Parathyroid adenoma (tissue), 2 donors: ENCODE measurements around the gene CRYBA4.

Experiments
- H2AFZ ChIP-seq: fragments of 300-600 bp; sonication (generic); one replicate; pipeline ENCODE4 v1.7.0; 2017; ENCODE audit warnings: antibody characterized with exemption, mild to moderate bottlenecking
- H3K27ac ChIP-seq: fragments of 300-600 bp; sonication (generic); one replicate; pipeline ENCODE4 v1.7.0; 2017
- H3K27me3 ChIP-seq: fragments of 300-600 bp; sonication (generic); one replicate; pipeline ENCODE4 v1.7.0; 2017; ENCODE audit warnings: low read length; ENCODE audit not compliant: control insufficient read depth, insufficient read depth
- H3K36me3 ChIP-seq: fragments of 300-600 bp; sonication (generic); one replicate; pipeline ENCODE4 v1.7.0; 2017; ENCODE audit warnings: low read length; ENCODE audit not compliant: control insufficient read depth, insufficient read depth
- H3K4me1 ChIP-seq: fragments of 300-600 bp; sonication (generic); one replicate; pipeline ENCODE4 v1.7.0; 2017; ENCODE audit warnings: control low read depth
- H3K4me2 ChIP-seq: fragments of 300-600 bp; sonication (generic); one replicate; pipeline ENCODE4 v1.7.0; 2017; ENCODE audit warnings: low read length
- H3K4me3 ChIP-seq: fragments of 300-600 bp; sonication (generic); one replicate; pipeline ENCODE4 v1.7.0; 2017; ENCODE audit warnings: low read depth, low read length
- H3K79me2 ChIP-seq: fragments of 300-600 bp; sonication (generic); one replicate; pipeline ENCODE4 v1.7.0; 2017; ENCODE audit warnings: control low read depth
- H3K9ac ChIP-seq: fragments of 300-600 bp; sonication (generic); one replicate; pipeline ENCODE4 v1.7.0; 2017; ENCODE audit warnings: mild to moderate bottlenecking
- H3K9me3 ChIP-seq: fragments of 300-600 bp; sonication (generic); one replicate; pipeline ENCODE4 v1.7.0; 2017; ENCODE audit warnings: low read length; ENCODE audit not compliant: control insufficient read depth
- CTCF ChIP-seq: fragments of 300-600 bp; sonication (generic); IDR thresholded peaks from one replicate; pipeline ENCODE4 v1.7.0; 2017; ENCODE audit warnings: antibody characterized with exemption, mild to moderate bottlenecking
- donor health status: primary hyperparathyroidism.

CRYBA4 gene

GRCh38 chr22:26663374-26663923, 41.7 kb downstream of the CRYBA4 start:
- H3K4me2 ChIP-seq, result no peak overlapping the region
- no peak for TF ChIP-seq CTCF

GRCh38 chr22:26665813-26666231, 44.1 kb downstream of the CRYBA4 start:
- H3K27ac ChIP-seq, result no peak overlapping the region
- no peak overlapping the region for H3K4me2 ChIP-seq
- H2AFZ ChIP-seq, result no peak overlapping the region
- H3K9ac ChIP-seq, result no peak overlapping the region
- no peak for TF ChIP-seq CTCF
- H3K79me2 ChIP-seq, result no peaks in the 10 kb centered on the region
- no peaks in the 10 kb centered on the region for H3K9me3 ChIP-seq
- H3K4me3 ChIP-seq, result no peak overlapping the region
- H3K27me3 ChIP-seq, result no peaks in the 10 kb centered on the region
- H3K4me1 ChIP-seq, result no peaks in the 10 kb centered on the region
- H3K36me3 ChIP-seq, result no peaks in the 10 kb centered on the region

More at GRCh38 chr22:26663374-26663923, 41.7 kb downstream of the CRYBA4 start:
- no peak overlapping the region for H3K27ac ChIP-seq
- no peaks in the 10 kb centered on the region for H3K4me1 ChIP-seq
- no peak overlapping the region for H3K4me3 ChIP-seq
- no peaks in the 10 kb centered on the region for H3K9me3 ChIP-seq
- H3K27me3 ChIP-seq, result peaks cover 1% of the 10 kb centered on the region
- no peaks in the 10 kb centered on the region for H3K79me2 ChIP-seq
- no peak overlapping the region for H3K9ac ChIP-seq
- no peak overlapping the region for H2AFZ ChIP-seq
- H3K36me3 ChIP-seq, result no peaks in the 10 kb centered on the region

DNA sequence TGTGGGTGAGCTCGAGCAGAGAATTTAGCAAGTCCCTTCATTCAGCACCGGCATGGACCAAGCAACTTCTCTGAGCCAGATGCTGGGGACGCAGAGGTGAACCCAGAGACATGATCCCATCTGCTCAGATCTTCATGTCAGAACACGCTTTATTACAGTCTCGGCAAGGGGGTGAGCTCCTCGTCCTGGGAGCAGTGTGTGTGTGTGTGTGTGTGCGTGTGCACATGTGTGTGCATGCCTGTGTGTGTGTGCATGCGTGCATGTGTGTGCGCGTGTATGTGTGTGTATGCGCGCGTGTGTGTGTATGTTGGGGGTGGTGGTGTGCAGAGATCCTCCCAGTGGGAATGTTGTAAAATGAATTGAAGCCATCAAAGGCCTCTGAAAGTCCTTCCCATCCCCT, 45.4 kb downstream of the CRYBA4 start:
- no peaks in the 10 kb centered on the region for H3K27me3 ChIP-seq
- H2AFZ ChIP-seq, result no peak overlapping the region
- H3K27ac ChIP-seq, result no peak overlapping the region
- no peak overlapping the region for H3K4me3 ChIP-seq
- H3K79me2 ChIP-seq, result no peaks in the 10 kb centered on the region
- no peaks in the 10 kb centered on the region for H3K36me3 ChIP-seq
- no peak overlapping the region for H3K9ac ChIP-seq
- H3K4me1 ChIP-seq, result peaks cover under 1% of the 10 kb centered on the region
- TF ChIP-seq CTCF, result no peak
- H3K4me2 ChIP-seq, result no peak overlapping the region
- H3K9me3 ChIP-seq, result no peaks in the 10 kb centered on the region

GRCh38 chr22:26669060-26669481, 47.3 kb downstream of the CRYBA4 start:
- no peaks in the 10 kb centered on the region for H3K79me2 ChIP-seq
- H3K27ac ChIP-seq, result no peak overlapping the region
- H3K9ac ChIP-seq, result no peak overlapping the region
- no peaks in the 10 kb centered on the region for H3K27me3 ChIP-seq
- no peak for TF ChIP-seq CTCF
- H3K4me1 ChIP-seq, result peaks cover 8% of the 10 kb centered on the region
- H3K4me3 ChIP-seq, result no peak overlapping the region
- no peaks in the 10 kb centered on the region for H3K36me3 ChIP-seq
- H3K9me3 ChIP-seq, result no peaks in the 10 kb centered on the region
- H3K4me2 ChIP-seq, result no peak overlapping the region
- H2AFZ ChIP-seq, result no peak overlapping the region

DNA sequence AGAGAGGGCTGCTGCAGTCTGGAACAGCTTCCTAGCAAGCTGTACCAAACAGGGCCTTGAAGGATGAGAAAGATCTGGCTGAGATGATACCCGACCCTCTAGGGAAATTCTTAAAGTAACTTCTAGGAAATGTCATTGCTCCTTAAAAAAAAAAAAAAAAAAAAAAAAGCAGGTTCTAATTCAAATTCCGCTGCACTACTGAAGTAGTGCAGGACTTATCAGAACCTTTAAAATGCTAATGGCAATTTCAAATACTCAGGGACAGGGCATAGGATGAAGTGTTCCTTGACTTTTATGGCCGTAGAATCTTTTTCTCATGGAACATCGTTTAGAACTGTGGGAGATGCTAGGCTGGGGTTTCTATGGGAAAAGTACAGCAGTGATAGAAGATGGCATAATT, 48.7 kb downstream of the CRYBA4 start:
- H3K36me3 ChIP-seq, result no peaks in the 10 kb centered on the region
- H3K79me2 ChIP-seq, result no peaks in the 10 kb centered on the region
- no peak overlapping the region for H3K4me2 ChIP-seq
- H3K27ac ChIP-seq, result no peak overlapping the region
- no peak overlapping the region for H3K4me3 ChIP-seq
- no peaks in the 10 kb centered on the region for H3K27me3 ChIP-seq
- no peaks in the 10 kb centered on the region for H3K9me3 ChIP-seq
- H3K9ac ChIP-seq, result no peak overlapping the region
- TF ChIP-seq CTCF, result no peak
- H3K4me1 ChIP-seq, result peaks cover 8% of the 10 kb centered on the region
- no peak overlapping the region for H2AFZ ChIP-seq
